Retinal pigment epithelial cell (primary cell): ENCODE data around the gene DPP6.

ENCODE experiments used
- DNase-seq: peaks from one replicate; pipeline ENCODE4 v3.0.0-alpha.2; 2010; ENCODE audit warnings: low read depth
- H3K4me3 ChIP-seq: 2 replicates; pipeline ENCODE4 v1.5.1; 2011; ENCODE audit warnings: mild to moderate bottlenecking, low read length, control low read depth, moderate library complexity
- TF ChIP-seq, protein P1 (sequence below): conservative IDR thresholded peaks from 2 replicates; pipeline ENCODE4 v1.5.1; 2011; ENCODE audit warnings: low read depth, low read length, control low read depth, inconsistent platforms

DPP6 gene

DNA sequence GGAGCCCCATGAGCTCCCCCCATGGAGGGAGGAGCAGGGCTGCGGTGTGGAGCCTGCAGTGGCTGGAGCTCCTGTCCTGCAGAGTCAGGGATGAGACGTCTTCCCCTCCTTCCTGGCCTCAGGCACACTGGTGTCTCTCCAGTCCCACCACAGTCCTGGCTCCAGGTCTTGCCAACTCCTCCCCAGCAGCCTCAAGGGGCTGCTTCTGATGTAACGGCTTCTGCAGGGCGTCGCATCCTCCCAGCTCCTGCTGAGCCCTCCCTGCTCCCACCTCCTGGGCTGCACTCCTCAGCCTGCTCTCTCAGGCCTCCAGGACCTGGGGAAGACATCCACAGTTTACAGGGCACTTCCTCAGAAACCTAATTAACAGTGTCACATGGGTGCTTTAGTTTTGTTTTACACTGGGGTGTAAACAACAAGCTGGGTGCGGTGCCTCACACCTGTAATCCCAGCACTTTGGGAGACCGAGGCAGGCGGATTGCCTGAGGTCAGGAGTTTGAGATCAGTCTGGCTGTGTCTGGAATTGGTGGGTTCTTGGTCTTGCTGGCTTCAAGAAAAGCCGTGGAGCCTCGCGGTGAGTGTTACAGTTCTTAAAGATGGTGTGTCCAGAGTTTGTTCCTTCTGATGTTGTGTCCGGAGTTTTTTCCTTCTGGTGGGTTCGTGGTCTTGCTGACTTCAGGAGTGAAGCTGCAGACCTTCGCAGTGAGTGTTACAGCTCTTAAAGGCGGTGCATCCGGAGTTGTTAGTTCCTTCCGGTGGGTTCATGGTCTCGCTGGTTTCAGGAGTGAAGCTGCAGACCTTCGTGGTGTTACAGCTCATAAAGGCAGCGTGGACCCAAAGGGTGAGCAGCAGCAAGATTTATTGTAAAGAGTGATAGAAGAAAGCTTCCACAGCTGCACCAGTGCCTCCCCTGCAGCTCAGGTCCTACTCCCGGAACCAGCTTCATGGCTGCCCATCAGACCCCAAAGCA, 855.7 kb downstream of the DPP6 start:
- no peak overlapping the region for H3K4me3 ChIP-seq
- TF ChIP-seq, protein P1, sequence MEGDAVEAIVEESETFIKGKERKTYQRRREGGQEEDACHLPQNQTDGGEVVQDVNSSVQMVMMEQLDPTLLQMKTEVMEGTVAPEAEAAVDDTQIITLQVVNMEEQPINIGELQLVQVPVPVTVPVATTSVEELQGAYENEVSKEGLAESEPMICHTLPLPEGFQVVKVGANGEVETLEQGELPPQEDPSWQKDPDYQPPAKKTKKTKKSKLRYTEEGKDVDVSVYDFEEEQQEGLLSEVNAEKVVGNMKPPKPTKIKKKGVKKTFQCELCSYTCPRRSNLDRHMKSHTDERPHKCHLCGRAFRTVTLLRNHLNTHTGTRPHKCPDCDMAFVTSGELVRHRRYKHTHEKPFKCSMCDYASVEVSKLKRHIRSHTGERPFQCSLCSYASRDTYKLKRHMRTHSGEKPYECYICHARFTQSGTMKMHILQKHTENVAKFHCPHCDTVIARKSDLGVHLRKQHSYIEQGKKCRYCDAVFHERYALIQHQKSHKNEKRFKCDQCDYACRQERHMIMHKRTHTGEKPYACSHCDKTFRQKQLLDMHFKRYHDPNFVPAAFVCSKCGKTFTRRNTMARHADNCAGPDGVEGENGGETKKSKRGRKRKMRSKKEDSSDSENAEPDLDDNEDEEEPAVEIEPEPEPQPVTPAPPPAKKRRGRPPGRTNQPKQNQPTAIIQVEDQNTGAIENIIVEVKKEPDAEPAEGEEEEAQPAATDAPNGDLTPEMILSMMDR, result no peak
- DNase-seq, result no peak

DNA sequence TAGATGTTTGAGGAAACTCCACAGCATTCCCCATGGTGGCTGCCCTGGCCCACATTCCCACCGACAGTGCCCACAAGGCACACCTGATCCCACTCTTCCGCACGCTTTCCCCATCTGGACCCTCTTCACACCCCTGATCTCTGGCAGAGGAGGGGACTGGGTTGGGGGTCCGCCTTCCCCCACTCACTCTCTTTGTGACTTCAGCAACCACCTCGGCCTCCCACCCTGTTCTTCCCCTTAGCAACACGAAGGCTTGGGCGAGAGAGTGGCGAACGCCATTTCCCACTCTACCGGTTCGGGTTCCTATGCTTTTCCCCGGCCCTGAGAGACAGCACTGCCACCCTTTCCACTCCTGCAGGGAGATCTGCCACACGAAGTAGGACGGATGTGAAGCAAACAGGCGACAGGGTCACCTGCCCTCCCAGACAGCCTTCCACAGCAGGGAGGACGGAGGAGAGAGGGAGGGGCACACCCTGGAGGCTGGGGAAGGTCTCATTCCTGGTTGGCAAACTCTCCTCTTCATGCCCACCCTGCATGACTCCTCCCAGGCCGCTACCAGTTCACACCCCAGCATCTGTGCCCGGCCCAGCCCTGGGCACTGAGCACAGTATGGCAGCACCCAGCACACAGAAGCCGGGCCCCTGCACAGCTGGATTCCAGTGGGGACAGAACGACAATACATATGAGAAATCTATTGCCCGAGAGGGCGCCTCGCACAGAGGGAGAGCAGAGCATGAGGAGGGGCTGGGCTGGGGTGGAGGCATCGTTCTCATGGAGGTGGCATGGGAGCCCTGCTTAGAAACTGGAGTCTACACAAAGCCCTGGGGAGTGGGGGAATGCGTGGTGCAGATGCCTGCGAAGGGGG, 857.3 kb downstream of the DPP6 start:
- TF ChIP-seq, protein P1, result no peak
- DNase-seq, result no peak
- no peak overlapping the region for H3K4me3 ChIP-seq

DNA sequence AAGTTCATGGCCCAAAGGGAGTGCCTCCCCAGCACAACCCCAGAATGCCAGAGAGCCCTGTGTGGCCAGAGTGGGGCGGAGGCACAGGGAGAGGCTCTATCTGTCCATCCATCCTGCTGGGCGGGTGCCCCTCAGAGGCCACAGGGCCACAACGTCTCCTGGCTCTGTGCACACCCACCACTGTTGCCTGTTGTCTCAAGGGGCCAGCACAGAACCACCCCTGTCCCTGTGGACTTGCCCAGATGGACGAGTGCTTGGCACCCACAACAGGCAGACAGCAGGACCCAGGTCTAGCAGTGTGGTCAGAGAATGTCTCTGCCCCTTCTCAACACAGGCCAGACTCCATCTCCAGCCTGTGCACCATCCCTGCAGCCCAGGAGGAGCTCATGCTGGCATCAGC, 857.9 kb downstream of the DPP6 start:
- TF ChIP-seq, protein P1, result no peak
- no peak for DNase-seq
- H3K4me3 ChIP-seq, result no peak overlapping the region

DNA sequence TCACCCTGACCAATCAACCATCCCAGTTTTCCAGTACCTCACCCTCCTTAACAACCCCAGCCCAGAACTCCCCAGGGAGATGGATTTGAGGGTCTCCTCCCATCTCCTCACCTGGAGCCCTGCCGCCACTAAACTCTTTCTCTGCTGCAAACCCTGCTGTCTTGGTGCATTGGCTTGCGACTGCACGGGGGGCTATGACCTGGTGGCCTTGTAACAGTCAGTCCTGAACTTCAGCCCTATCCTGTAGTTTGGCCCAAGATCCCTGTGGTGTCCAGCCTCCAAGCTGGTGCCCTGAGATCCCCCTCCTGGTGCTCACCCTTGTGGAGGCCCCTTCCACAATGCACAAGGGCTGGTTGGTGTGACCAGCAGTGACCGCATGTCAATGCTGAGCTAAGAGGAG, 858.8 kb downstream of the DPP6 start:
- no peak for DNase-seq
- TF ChIP-seq, protein P1, result no peak
- H3K4me3 ChIP-seq, result no peak overlapping the region

- no peak for DNase-seq
- TF ChIP-seq, protein P1, result no peak
- H3K4me3 ChIP-seq, result no peak overlapping the region
Measured at GRCh38 chr7:154911411-154911810, 859.2 kb downstream of the DPP6 start.

- TF ChIP-seq, protein P1, result no peak
- H3K4me3 ChIP-seq, result no peak overlapping the region
- DNase-seq, result no peak
Measured at GRCh38 chr7:154911862-154912455, 859.8 kb downstream of the DPP6 start.
